HG02610 (cell line): ENCODE results near the gene FUOM.
"Not testable (repeated sequence)": the region's sequence is repeated elsewhere in the genome, so short reads cannot be mapped to it uniquely, and the experiment has no call there.

Source experiments
- ATAC-seq: cut with Tn5 transposase; IDR thresholded peaks from one replicate; pipeline ENCODE4 v1.9.1; 2021; ENCODE audit warnings: mild to moderate bottlenecking, moderate library complexity; ENCODE audit not compliant: unreplicated experiment

Gene FUOM

GRCh38 chr10:133388973-133389818 is 31.4 kb upstream of the FUOM start:
- peak; percentile 82 for ATAC-seq

GRCh38 chr10:133388236-133388972 is 30.6 kb upstream of the FUOM start:
- ATAC-seq = no peak

DNA sequence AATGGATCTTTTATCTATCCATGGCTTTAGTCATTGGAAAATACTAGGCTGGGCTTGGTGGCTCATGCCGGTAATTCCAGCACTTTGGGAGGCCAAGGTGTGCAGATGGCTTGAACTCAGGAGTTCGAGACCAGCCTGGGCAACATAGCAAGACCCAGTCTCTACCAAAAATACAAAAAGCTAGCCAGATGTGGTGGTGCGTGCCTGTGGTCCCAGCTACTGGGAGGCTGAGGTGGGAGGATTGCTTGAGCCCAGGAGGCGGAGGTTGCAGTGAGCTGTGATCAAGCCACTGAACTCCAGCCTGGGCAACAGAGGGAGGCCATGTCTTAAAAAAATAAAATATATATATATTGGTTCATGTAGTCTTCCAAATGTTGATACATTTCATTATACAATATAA is 29.1 kb upstream of the FUOM start:
- ATAC-seq = not testable (repeated sequence)

DNA sequence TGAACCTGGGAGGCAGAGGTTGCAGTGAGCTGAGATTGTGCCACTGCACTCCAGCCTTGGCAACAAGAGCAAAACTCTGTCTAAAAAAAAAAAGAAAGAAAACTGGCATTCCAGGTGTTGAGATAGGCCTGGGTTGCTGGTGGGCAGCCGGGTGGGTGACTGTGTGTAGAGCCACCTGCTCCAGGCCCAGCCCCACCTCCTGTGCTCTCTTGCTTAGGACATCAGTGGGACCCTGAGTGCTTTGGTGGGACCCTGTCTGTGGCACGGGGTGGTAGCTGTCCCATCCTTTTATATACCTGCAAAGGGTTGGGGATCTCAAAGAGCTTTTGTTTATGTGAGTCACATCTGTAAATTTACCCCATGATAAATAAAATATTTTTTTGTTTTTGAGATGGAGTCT is 27.4 kb upstream of the FUOM start:
- ATAC-seq = no peak

DNA sequence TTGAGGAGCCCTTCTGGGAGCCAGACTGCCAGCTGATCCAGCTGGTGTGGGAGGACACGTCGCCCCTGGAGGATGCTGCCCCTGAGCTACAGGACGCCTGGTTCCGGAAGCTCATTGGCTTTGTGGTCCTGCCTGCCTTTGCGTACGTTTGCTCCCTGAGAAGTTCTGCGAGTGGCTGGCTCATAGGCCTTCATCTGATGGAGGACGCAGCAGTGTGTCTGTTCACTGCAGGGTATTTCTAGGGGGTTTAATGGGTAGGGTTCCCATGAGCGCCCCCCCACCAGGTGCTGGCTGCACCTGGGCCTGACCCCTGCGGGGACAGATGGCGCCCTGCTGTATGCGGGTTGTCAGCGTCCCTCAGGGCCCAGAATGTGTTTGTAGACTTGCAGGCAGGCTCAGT is 26.3 kb upstream of the FUOM start:
- ATAC-seq = no peak

DNA sequence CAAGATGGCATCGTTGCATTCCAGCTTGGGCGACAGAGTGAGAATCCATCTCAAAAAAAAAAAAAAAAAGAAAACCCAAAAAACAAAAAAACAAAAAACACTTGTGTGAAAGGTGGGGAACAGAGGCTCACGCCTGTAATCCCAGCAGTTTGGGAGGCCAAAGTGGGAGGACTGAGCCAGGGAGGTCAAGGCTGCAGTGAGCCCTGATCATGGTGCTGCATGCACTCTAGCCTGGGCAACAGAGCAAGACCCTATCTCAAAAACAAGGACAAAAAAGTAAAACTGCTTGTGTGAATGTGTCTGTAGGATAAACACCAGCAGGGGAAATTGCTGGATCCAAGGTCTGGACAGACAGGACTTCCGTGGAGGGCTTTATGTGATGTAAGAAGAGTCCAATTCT is 25.7 kb upstream of the FUOM start:
- no peak for ATAC-seq

DNA sequence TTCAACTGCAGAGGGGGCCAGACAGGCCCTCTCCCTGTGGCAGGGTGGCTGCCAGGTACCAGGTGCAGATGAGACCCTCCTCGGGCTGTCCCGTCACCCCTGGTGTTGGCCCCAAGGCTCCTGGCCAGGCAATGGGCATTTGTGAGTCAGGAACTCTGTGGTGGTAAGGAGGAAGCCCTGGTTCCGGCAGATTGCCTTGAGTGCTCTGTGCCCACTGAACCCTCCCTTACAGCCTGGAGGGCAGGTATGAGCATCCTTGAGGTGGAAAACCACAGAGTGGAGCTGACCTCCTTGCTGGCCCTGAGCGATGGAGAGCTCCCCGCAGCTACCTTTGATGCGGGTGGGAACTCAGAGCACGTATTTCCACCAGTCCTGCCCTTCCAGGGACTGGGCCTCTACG is 23.2 kb upstream of the FUOM start:
- no peak for ATAC-seq

DNA sequence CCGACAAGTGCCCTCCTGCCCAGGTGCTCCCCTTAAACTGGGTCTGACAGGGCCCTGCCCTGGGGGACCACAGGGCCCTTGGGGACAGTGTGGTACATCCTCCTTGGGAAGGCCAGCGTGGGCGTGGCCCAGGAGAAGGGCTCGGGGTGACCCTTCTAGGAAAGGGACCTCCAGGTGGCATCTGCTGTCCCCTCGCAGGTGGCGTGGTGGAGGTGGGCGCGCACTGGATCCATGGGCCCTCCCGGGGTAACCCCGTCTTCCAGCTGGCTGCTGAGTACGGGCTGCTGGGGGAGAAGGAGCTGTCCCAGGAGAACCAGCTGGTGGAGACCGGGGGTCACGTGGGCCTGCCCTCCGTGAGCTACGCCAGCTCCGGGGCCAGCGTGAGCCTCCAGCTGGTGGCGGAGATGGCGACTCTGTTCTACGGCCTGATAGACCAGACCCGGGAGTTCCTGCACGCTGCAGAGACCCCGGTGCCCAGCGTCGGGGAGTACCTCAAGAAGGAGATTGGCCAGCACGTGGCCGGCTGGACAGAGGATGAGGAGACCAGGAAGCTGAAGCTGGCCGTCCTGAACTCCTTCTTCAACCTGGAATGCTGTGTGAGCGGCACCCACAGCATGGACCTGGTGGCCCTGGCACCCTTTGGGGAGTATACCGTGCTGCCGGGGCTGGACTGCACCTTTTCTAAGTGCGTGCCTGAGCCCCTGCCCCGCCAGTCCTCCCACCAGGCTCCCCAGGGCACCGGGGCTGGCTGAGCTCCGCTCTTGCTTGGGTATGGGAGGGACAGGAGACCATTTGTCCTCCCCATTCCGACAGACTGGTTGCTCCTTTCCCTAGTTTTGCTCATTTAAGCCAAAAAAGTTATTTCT is 22.2 kb upstream of the FUOM start:
- no peak for ATAC-seq

DNA sequence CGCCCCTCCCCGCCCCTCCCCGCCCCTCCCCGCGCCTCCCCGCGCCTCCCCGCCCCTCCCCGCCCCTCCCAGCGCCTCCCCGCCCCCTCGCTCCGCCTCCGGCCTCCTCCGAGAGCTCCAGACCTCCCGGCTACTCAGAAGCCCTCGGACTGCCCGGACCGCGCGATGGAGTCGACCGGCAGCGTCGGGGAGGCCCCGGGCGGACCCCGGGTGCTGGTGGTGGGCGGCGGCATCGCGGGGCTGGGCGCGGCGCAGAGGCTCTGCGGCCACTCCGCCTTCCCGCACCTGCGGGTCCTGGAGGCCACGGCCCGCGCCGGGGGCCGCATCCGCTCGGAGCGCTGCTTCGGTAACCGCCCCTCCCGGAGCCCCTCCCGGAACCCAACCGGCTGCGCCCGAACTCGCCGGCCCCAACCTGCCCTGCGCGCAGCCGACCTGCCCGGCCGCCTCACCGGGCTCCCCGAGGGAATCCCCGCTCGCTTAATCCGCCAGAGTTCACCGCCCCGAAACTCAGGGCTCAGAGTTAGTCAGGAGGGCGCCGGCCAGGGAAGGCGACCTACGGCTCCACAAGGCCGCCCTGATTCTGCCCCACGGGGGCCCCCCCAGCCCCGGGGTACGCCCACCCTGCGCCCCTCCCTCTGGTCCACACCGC is 21.5 kb upstream of the FUOM start, which contains the start of gene PAOX:
Gene PAOX, plus strand, starts transcription at position 111 of the 649 bp plus-strand sequence. Its CDS starts 55 bp downstream, at position 166.
- ATAC-seq = peak; percentile 45

DNA sequence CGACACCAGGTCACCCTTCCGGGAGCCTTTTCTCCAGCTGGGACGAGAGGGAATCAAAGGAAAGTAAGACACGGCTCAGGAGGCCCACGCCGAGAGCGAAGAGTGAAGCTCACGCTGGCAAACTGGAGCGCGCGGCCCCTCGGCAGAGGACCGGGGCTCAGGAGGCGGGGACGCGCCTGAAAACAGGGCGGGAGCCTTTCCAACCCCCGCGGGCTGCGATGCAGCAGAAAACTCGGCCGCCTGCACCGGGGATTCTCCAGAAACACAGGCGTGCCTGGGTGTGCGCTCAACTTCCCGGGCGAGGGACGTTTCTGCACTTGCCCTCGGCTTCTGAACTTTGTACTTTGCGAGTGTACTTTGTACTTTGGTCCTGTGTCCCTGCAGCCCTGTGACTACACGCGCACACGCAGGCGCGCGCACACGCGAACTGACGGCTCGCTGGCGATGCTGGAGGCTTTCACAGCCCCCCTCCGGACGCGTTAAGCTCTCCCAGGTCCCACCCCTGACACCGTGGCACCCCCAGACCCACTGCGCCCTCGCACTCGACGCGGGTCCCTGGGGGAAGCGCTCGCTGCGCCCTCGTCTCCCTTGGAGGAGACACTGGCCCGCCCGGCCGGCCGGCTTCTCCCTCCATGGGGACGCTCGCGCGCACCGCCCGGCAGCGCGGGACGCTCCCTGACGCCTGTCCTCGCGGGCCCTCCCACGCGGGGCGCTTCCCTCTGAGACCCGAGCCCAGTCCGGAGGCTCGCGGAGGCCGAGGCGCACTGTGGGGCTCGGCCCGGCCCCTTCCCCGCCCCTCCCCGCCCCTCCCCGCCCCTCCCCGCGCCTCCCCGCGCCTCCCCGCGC is 20.7 kb upstream of the FUOM start:
- no peak for ATAC-seq

DNA sequence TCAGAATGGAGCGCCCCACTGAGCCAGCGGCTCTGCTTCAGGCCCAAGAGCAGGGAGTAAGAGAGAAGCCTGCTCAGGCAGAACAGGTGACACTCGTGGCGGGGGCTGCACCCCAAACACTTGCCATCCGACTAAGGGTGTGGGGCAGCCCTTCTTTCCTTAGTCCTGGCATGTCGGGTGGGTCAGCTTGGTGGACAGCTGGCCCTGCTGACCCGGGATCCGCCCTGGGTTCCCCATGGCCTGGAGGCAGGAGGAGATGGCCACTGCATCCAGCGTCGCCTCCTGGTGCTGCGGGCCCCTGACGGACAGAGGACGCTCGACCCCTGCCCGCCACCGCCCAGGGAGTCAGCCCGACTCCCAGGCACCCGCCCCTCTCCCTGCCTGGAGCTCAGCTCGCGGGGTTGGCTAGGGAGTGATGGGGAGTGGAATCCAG is 20.0 kb upstream of the FUOM start:
- ATAC-seq = no peak

- ATAC-seq = no peak
Observed at GRCh38 chr10:133377025-133377817, 19.4 kb upstream of the FUOM start.

DNA sequence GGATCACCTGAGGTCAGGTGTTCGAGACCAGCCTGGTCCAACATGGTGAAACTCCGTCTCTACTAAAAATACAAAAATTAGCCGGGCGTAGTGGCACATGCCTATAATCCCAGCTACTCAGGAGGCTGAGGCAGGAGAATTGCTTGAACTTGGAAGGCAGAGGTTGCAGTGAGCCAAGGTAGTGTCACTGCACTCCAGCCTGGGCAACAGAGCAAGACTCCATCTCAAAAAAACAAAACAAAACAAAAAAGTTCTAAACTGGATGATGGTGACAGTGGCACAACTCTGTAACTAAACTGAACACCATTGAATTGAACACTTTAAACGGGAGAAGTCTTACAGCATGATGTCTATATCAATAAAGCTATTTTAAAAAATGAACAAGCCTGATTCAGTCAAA is 18.4 kb upstream of the FUOM start:
- ATAC-seq = not testable (repeated sequence)

GRCh38 chr10:133375357-133376115 is 17.7 kb upstream of the FUOM start:
- ATAC-seq = no peak

GRCh38 chr10:133373174-133374090 is 15.6 kb upstream of the FUOM start, which contains the start of gene ECHS1:
TSS of gene ECHS1 (minus strand) at chr10:133373354. CDS start at chr10:133373333, 21 bp downstream.
- peak; percentile 93 for ATAC-seq

- no peak for ATAC-seq
Observed at GRCh38 chr10:133372507-133372906, 14.7 kb upstream of the FUOM start.
